ENCODE results near the gene VIL1. TPM values are rescaled to one million over a fixed set of nuclear protein-coding genes. Genes with fewer than 3 reads are reported as not detected.
A peak's percentile ranks its signal among the peaks of the same experiment; 100 is the strongest.

The VIL1 gene
- total and polyA plus RNA-seq, 2 of the 13 experiments (the other 11 are each of a cell fraction or from before 2014, with no cell fraction given) = 287 to 301 TPM

GRCh38 chr2:218405746-218406208, 13.1 kb upstream of the VIL1 start (continued):
- TF ChIP-seq SNAPC4 (CRISPR knock-in tag; IDR thresholded peaks at IDR 0.05) (no peak), RFX3 (CRISPR knock-in tag; IDR thresholded peaks at IDR 0.05) (no peak), ZBTB1 (CRISPR knock-in tag; IDR thresholded peaks at IDR 0.05; ENCODE audit: borderline replicate concordance) (no peak), MXD3 (CRISPR knock-in tag; IDR thresholded peaks at IDR 0.05) (peak; percentile 22; the same call in 1 of the 2 replicates), PCBP1 (IDR thresholded peaks at IDR 0.05; ENCODE audit: borderline replicate concordance, low read depth, low read length) (0 out of 2 replicates have a peak, but pooled peaks have one; percentile 24), RARG (CRISPR knock-in tag; IDR thresholded peaks at IDR 0.05; ENCODE audit: low read depth) (no peak), ZNF33A (CRISPR knock-in tag; IDR thresholded peaks at IDR 0.05; ENCODE audit: borderline replicate concordance) (no peak), PREB (CRISPR knock-in tag; IDR thresholded peaks at IDR 0.05) (no peak), HINFP (CRISPR knock-in tag; IDR thresholded peaks at IDR 0.05; ENCODE audit: low read depth) (peak; percentile 81), FOXJ3 (CRISPR knock-in tag; IDR thresholded peaks at IDR 0.05; ENCODE audit: borderline replicate concordance) (no peak), MEIS1 (CRISPR knock-in tag; IDR thresholded peaks at IDR 0.05; ENCODE audit: borderline replicate concordance) (peak; percentile 79; the same call in 1 of the 2 replicates), ARNT2 (CRISPR knock-in tag; IDR thresholded peaks at IDR 0.05; ENCODE audit: low read depth) (no peak), ZNF367 (CRISPR knock-in tag; IDR thresholded peaks at IDR 0.05; ENCODE audit: borderline replicate concordance) (0 out of 2 replicates have a peak, but pooled peaks have one; percentile 20), POLR2A (IDR thresholded peaks at IDR 0.05; ENCODE audit: insufficient read depth in 1 of 2, low read depth in 2 of 2, low read length in 2 of 2) (0 out of 4 replicates have a peak, but pooled peaks of 1 of the 2 experiments have one; percentile 21), ZNF350 (CRISPR knock-in tag; IDR thresholded peaks at IDR 0.05; ENCODE audit: borderline replicate concordance, low read depth) (peak; percentile 91; the same call in 1 of the 2 replicates), ZNF572 (CRISPR knock-in tag; IDR thresholded peaks at IDR 0.05) (peak; percentile 81), ZNF143 (CRISPR knock-in tag; IDR thresholded peaks at IDR 0.05) (no peak), ZNF569 (CRISPR knock-in tag; IDR thresholded peaks at IDR 0.05; ENCODE audit: borderline replicate concordance) (peak; percentile 61; the same call in 1 of the 2 replicates), ZNF605 (CRISPR knock-in tag; IDR thresholded peaks at IDR 0.05) (peak; percentile 80; the same call in 1 of the 2 replicates), TMF1 (CRISPR knock-in tag; IDR thresholded peaks at IDR 0.05; ENCODE audit: low read depth) (peak; percentile 78; the same call in 1 of the 2 replicates), SALL1 (CRISPR knock-in tag; IDR thresholded peaks at IDR 0.05) (peak; percentile 71; the same call in 1 of the 2 replicates)

All from HepG2 (cell line).